Stimulated activated naive CD8-positive, alpha-beta T cell treated with anti-CD3 and anti-CD28 coated beads, Interleukin-15, Interleukin-2, amounts not matched to agents 100 ng/mL and 50 ng/mL, for 24 hours (primary cell): Measurements from ENCODE around the gene ATXN7L1.

ENCODE experiments used
- H3K27ac Mint-ChIP-seq: one replicate; pipeline ENCODE4 v1.8.0; 2021; ENCODE audit warnings: mild to moderate bottlenecking, mixed read lengths
- H3K27me3 Mint-ChIP-seq: one replicate; pipeline ENCODE4 v1.8.0; 2021; ENCODE audit warnings: mixed read lengths
- H3K36me3 Mint-ChIP-seq: one replicate; pipeline ENCODE4 v1.8.0; 2021; ENCODE audit warnings: low read depth, mixed read lengths
- H3K4me1 Mint-ChIP-seq: one replicate; pipeline ENCODE4 v1.8.0; 2021; ENCODE audit warnings: low read depth, mixed read lengths
- H3K4me3 Mint-ChIP-seq: one replicate; pipeline ENCODE4 v1.8.0; 2021; ENCODE audit warnings: mild to moderate bottlenecking, mixed read lengths
- H3K9me3 Mint-ChIP-seq: one replicate; pipeline ENCODE4 v1.8.0; 2021; ENCODE audit warnings: mixed read lengths

Gene ATXN7L1

GRCh38 chr7:105811189-105811847 lies 65.1 kb downstream of the ATXN7L1 start:
- no peaks in the 10 kb centered on the region for H3K27me3 Mint-ChIP-seq
- no peak overlapping the region for H3K27ac Mint-ChIP-seq
- H3K4me1 Mint-ChIP-seq, result peaks cover 51% of the 10 kb centered on the region
- H3K36me3 Mint-ChIP-seq, result no peaks in the 10 kb centered on the region
- H3K9me3 Mint-ChIP-seq, result no peaks in the 10 kb centered on the region
- no peak overlapping the region for H3K4me3 Mint-ChIP-seq

GRCh38 chr7:105810556-105810955 lies 65.8 kb downstream of the ATXN7L1 start:
- Mint-ChIP-seq H3K36me3 (no peaks in the 10 kb centered on the region), H3K27me3 (no peaks in the 10 kb centered on the region), H3K4me1 (peaks cover 58% of the 10 kb centered on the region), H3K27ac (no peak overlapping the region), H3K9me3 (no peaks in the 10 kb centered on the region), H3K4me3 (no peak overlapping the region)

- Mint-ChIP-seq H3K9me3 (no peaks in the 10 kb centered on the region), H3K36me3 (no peaks in the 10 kb centered on the region), H3K4me3 (peak overlapping the region; percentile 54), H3K27me3 (peaks cover 5% of the 10 kb centered on the region), H3K27ac (peak overlapping the region; percentile 62), H3K4me1 (peaks cover 66% of the 10 kb centered on the region)
Measured at GRCh38 chr7:105808703-105809590, 67.5 kb downstream of the ATXN7L1 start.

GRCh38 chr7:105808209-105808608 lies 68.2 kb downstream of the ATXN7L1 start:
- Mint-ChIP-seq H3K36me3 (no peaks in the 10 kb centered on the region), H3K4me1 (peaks cover 66% of the 10 kb centered on the region), H3K27ac (peak overlapping the region; percentile 28), H3K27me3 (peaks cover 5% of the 10 kb centered on the region), H3K9me3 (no peaks in the 10 kb centered on the region), H3K4me3 (no peak overlapping the region)

GRCh38 chr7:105807448-105807762 lies 69.0 kb downstream of the ATXN7L1 start:
- Mint-ChIP-seq H3K27ac (peak overlapping the region; percentile 53), H3K9me3 (no peaks in the 10 kb centered on the region)

GRCh38 chr7:105806592-105807447 lies 69.6 kb downstream of the ATXN7L1 start:
- H3K27me3 Mint-ChIP-seq, result peaks cover 5% of the 10 kb centered on the region
- H3K27ac Mint-ChIP-seq, result peak overlapping the region; percentile 53
- H3K36me3 Mint-ChIP-seq, result no peaks in the 10 kb centered on the region
- H3K4me3 Mint-ChIP-seq, result no peak overlapping the region
- H3K4me1 Mint-ChIP-seq, result peaks cover 73% of the 10 kb centered on the region
- no peaks in the 10 kb centered on the region for H3K9me3 Mint-ChIP-seq

More at GRCh38 chr7:105807448-105807762, 69.0 kb downstream of the ATXN7L1 start:
- H3K4me3 Mint-ChIP-seq, result peak overlapping the region; percentile 4
- H3K36me3 Mint-ChIP-seq, result no peaks in the 10 kb centered on the region
- H3K4me1 Mint-ChIP-seq, result peaks cover 73% of the 10 kb centered on the region
- peaks cover 5% of the 10 kb centered on the region for H3K27me3 Mint-ChIP-seq

- Mint-ChIP-seq H3K27ac (no peak overlapping the region), H3K27me3 (peaks cover 5% of the 10 kb centered on the region), H3K4me1 (peaks cover 73% of the 10 kb centered on the region), H3K9me3 (no peaks in the 10 kb centered on the region), H3K4me3 (no peak overlapping the region), H3K36me3 (no peaks in the 10 kb centered on the region)
Measured at GRCh38 chr7:105805447-105806019, 70.9 kb downstream of the ATXN7L1 start.

GRCh38 chr7:105803429-105803736 lies 73.0 kb downstream of the ATXN7L1 start:
- Mint-ChIP-seq H3K4me3 (no peak overlapping the region), H3K9me3 (no peaks in the 10 kb centered on the region), H3K27me3 (peaks cover 5% of the 10 kb centered on the region), H3K4me1 (peaks cover 66% of the 10 kb centered on the region), H3K27ac (no peak overlapping the region), H3K36me3 (no peaks in the 10 kb centered on the region)

- Mint-ChIP-seq H3K4me1 (peaks cover 63% of the 10 kb centered on the region), H3K27ac (no peak overlapping the region), H3K27me3 (peaks cover 5% of the 10 kb centered on the region), H3K9me3 (no peaks in the 10 kb centered on the region), H3K36me3 (no peaks in the 10 kb centered on the region), H3K4me3 (no peak overlapping the region)
Measured at GRCh38 chr7:105802604-105803428, 73.6 kb downstream of the ATXN7L1 start.

GRCh38 chr7:105800849-105801534 lies 75.4 kb downstream of the ATXN7L1 start:
- H3K27ac Mint-ChIP-seq, result no peak overlapping the region
- no peaks in the 10 kb centered on the region for H3K36me3 Mint-ChIP-seq
- peaks cover 5% of the 10 kb centered on the region for H3K27me3 Mint-ChIP-seq
- H3K4me1 Mint-ChIP-seq, result peaks cover 57% of the 10 kb centered on the region
- H3K9me3 Mint-ChIP-seq, result no peaks in the 10 kb centered on the region
- no peak overlapping the region for H3K4me3 Mint-ChIP-seq

- peak overlapping the region; percentile 24 for H3K4me3 Mint-ChIP-seq
- H3K36me3 Mint-ChIP-seq, result no peaks in the 10 kb centered on the region
- H3K27me3 Mint-ChIP-seq, result peaks cover 5% of the 10 kb centered on the region
- H3K27ac Mint-ChIP-seq, result peak overlapping the region; percentile 12
- no peaks in the 10 kb centered on the region for H3K9me3 Mint-ChIP-seq
- H3K4me1 Mint-ChIP-seq, result peaks cover 52% of the 10 kb centered on the region
Measured at GRCh38 chr7:105800442-105800841, 76.0 kb downstream of the ATXN7L1 start.

- H3K36me3 Mint-ChIP-seq, result no peaks in the 10 kb centered on the region
- no peak overlapping the region for H3K4me3 Mint-ChIP-seq
- H3K27ac Mint-ChIP-seq, result no peak overlapping the region
- H3K27me3 Mint-ChIP-seq, result peaks cover 1% of the 10 kb centered on the region
- H3K4me1 Mint-ChIP-seq, result peaks cover 45% of the 10 kb centered on the region
- no peaks in the 10 kb centered on the region for H3K9me3 Mint-ChIP-seq
Measured at GRCh38 chr7:105799677-105800076, 76.7 kb downstream of the ATXN7L1 start.

- H3K27ac Mint-ChIP-seq, result no peak overlapping the region
- H3K4me1 Mint-ChIP-seq, result peaks cover 45% of the 10 kb centered on the region
- H3K4me3 Mint-ChIP-seq, result no peak overlapping the region
- H3K9me3 Mint-ChIP-seq, result no peaks in the 10 kb centered on the region
- H3K36me3 Mint-ChIP-seq, result no peaks in the 10 kb centered on the region
- no peaks in the 10 kb centered on the region for H3K27me3 Mint-ChIP-seq
Measured at GRCh38 chr7:105799006-105799405, 77.4 kb downstream of the ATXN7L1 start.
